ENCODE results near the gene TRIM41. TPM values are rescaled to one million over a fixed set of nuclear protein-coding genes. Genes with fewer than 3 reads are reported as not detected.

TRIM41 gene
- total and polyA plus RNA-seq, 9 of the 15 experiments (the other 6 are each of a cell fraction or from before 2014, with no cell fraction given): 1.8 to 47.6 (median 20.9) TPM

GRCh38 chr5:181223058-181223728 is at the start of gene TRIM41 (continued):
- no peak for TF ChIP-seq ZNF449 (CRISPR knock-in tag; IDR thresholded peaks at IDR 0.05)
- TF ChIP-seq IFI16 (CRISPR knock-in tag; IDR thresholded peaks at IDR 0.05): no peak
- TF ChIP-seq PHF20 (IDR thresholded peaks at IDR 0.05; ENCODE audit: partially characterized antibody): peak; percentile 87
- TF ChIP-seq ESRRB (CRISPR knock-in tag; IDR thresholded peaks at IDR 0.05; ENCODE audit: borderline replicate concordance): no peak
- TF ChIP-seq ZNF436 (CRISPR knock-in tag; IDR thresholded peaks at IDR 0.05): no peak
- peak; percentile 43; the same call in 1 of the 2 replicates for TF ChIP-seq SOX6 (IDR thresholded peaks at IDR 0.05)
- TF ChIP-seq SMC3 (conservative IDR thresholded peaks at IDR 0.05; ENCODE audit: insufficient read depth, low read depth, low read length): no peak
- peak; percentile 43 for TF ChIP-seq KDM5B (IDR thresholded peaks at IDR 0.05; ENCODE audit: insufficient replicate concordance, low read depth, low read length)
- no peak for TF ChIP-seq ZNF785 (CRISPR knock-in tag; IDR thresholded peaks at IDR 0.05)
- TF ChIP-seq MLX (CRISPR knock-in tag; conservative IDR thresholded peaks at IDR 0.05): peak in 1 of 2 experiments; percentile 91; a peak in 1 of 4 replicates
- no peak for TF ChIP-seq NCOA2 (IDR thresholded peaks at IDR 0.05; ENCODE audit: partially characterized antibody in 2 of 2)
- 0 out of 2 replicates have a peak, but pooled peaks have one; percentile 37 for TF ChIP-seq PATZ1 (CRISPR knock-in tag; IDR thresholded peaks at IDR 0.05; ENCODE audit: borderline replicate concordance)
- TF ChIP-seq EWSR1 (IDR thresholded peaks at IDR 0.05; ENCODE audit: borderline replicate concordance, low read depth, partially characterized antibody): no peak
- TF ChIP-seq ZNF583 (CRISPR knock-in tag; IDR thresholded peaks at IDR 0.05): peak; percentile 75
- TF ChIP-seq ELF2 (CRISPR knock-in tag; IDR thresholded peaks at IDR 0.05): peak; percentile 89
- TF ChIP-seq ZNF584 (CRISPR knock-in tag; IDR thresholded peaks at IDR 0.05; ENCODE audit: low read depth): no peak
- TF ChIP-seq PKNOX1 (IDR thresholded peaks at IDR 0.05): peak; percentile 30; the same call in 1 of the 2 replicates
- no peak for TF ChIP-seq KDM2B (CRISPR knock-in tag; IDR thresholded peaks at IDR 0.05)
- TF ChIP-seq STAT6 (CRISPR knock-in tag; IDR thresholded peaks at IDR 0.05): no peak
- TF ChIP-seq RFX1 (IDR thresholded peaks at IDR 0.05): no peak

Data from K562 (cell line).